PFSK-1 (cell line): ENCODE results near the gene SLC12A8.

Source experiments
- SIN3A ChIP-seq: IDR thresholded peaks from 2 replicates; pipeline ENCODE4 v1.6.1; 2012; ENCODE audit warnings: mild to moderate bottlenecking, low read length, moderate library complexity, borderline replicate concordance; ENCODE audit not compliant: insufficient read depth
- TAF1 ChIP-seq: IDR thresholded peaks from 2 replicates; pipeline ENCODE4 v1.6.1; 2012; ENCODE audit warnings: low read length, control low read depth, borderline replicate concordance; ENCODE audit not compliant: insufficient read depth

DNA sequence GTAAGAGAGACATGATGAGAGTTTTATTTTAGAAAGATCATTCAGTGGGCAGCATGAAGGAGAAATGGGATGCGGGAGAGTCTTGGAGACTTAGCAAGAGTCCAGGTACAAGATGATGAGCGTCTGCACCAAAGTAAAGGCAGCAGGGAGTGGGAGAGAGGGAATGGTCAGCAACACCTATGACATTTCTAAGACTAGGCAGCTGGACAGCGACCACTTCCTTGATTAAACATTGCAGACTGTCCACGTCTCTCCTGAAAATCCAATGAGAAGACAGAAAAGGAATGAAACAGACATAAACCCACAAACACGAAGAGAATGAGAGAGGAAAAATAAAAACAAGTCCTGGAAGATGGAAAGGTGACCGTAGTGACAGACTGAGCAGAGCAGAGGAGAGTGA is 110.1 kb downstream of the SLC12A8 start:
- TF ChIP-seq SIN3A = no peak
- no peak for TF ChIP-seq TAF1
